T-helper 1 cell treated with Interleukin-12 subunit alpha and Interleukin-12 subunit beta and Interleukin-4 antibody, amounts not matched to agents 30 ng/mL and 1 ng/mL, for 36 hours (primary cell): ENCODE measurements around the gene ERN2. TPM values are rescaled to one million over a fixed set of nuclear protein-coding genes. Genes with fewer than 3 reads are reported as not detected.
"Not testable (repeated sequence)": the region's sequence is repeated elsewhere in the genome, so short reads cannot be mapped to it uniquely, and the experiment has no call there.

Experiments used
- intact Hi-C: fragments of 100-400 bp; cut with micrococcal nuclease; formaldehyde crosslinking; loops from one replicate; pipeline ENCODE4 v1.15.1; 2024
- total RNA-seq: library from RNA; stranded (reverse); gene quantifications from 2 replicates; pipeline ENCODE4 v1.2.3, GENCODE V29; 2022

The ERN2 gene
- total RNA-seq, 1 donor from 2014 or later: not detected

- intact Hi-C loops: no loop called here
Measured at GRCh38 chr16:23724096-23724784, 11.2 kb upstream of the ERN2 start.

GRCh38 chr16:23722613-23723240, 9.7 kb upstream of the ERN2 start:
- intact Hi-C loops: not testable (repeated sequence)

GRCh38 chr16:23716484-23716883, 3.5 kb upstream of the ERN2 start:
- intact Hi-C loops: no loop called here

- intact Hi-C loops: no loop called here
Measured at GRCh38 chr16:23711785-23712184, 1.2 kb downstream of the ERN2 start.

DNA sequence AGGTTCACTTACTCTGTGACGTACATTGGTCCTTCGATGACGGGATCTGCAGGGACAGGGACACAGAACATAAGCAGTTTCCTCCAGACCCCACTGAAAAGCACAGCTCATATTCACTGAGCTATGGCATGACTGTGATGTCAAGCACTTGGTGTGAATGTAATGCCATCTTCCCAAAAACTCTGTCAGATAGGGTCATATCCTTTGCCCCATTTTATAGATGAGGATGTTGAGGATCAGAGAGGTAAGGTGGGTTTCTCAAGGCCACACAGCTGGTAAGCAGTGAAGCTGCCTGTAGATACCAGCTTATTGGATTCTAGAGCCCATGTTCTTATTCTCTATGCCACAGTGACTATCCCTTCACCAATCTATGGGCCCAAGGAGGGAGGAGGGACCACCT, 2.5 kb downstream of the ERN2 start:
- intact Hi-C loops: no loop called here

- intact Hi-C loops: no loop called here
Measured at GRCh38 chr16:23710008-23710407, 3.0 kb downstream of the ERN2 start.

- intact Hi-C loops: no loop called here
Measured at GRCh38 chr16:23709536-23709935, 3.5 kb downstream of the ERN2 start.

GRCh38 chr16:23706439-23706838, 6.6 kb downstream of the ERN2 start:
- intact Hi-C loops: no loop called here

GRCh38 chr16:23705517-23705902, 7.5 kb downstream of the ERN2 start:
- intact Hi-C loops: no loop called here

DNA sequence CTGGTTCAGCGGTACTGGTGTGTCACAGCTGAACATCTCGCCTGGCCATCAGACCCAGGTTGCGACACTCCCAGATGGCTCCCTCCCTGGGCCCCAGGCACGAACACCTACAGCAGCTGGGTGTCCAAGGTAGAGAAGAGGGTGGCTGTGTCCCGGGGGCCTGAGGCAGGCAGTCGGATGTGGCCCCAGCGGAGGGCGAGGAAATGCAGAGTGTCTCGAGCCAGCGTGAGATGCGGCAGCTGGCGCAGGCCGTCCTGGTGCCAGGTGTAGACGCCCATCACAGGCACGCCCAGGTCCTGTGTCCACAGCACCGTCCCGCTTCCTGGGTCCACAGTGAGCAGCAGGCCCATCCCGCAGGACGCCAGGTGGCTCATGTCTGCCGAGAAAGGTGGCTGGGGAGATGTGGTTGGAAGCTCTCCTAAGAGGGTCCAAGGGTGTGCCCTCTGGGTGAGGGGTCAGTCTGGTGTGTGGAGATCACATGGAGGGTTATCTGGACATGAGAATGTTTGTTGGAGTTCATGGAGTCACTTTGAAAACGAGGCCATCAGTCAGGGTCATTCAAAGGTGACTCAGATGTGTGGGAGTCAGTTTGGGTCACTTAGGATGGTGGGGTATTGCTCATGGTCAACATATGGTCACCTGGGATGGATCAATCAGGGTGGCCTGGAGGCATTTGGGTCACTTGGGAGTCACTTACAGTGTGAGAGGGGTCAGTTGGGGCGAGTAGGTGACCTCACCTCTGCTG, 8.1 kb downstream of the ERN2 start:
- intact Hi-C loops: no loop called here

DNA sequence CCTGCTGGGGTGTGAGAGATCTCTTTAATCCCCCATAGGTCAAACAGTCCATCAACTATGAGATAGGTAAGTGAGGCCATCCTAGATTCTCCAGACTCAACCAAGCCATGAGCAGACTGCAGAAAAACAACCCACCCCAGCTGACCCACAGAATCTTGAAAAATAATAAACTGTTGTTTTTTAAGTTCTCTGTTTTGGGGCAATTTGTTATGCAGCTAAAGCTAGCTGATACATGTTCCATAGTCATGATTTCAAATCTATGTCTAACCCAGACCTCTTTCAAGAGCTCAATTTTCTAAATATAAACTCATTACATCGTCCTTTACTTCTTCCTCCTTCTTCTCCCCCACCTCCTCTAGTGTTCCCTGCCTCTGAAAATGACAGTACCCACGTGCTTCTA, 10.1 kb downstream of the ERN2 start:
- intact Hi-C loops: no loop called here

DNA sequence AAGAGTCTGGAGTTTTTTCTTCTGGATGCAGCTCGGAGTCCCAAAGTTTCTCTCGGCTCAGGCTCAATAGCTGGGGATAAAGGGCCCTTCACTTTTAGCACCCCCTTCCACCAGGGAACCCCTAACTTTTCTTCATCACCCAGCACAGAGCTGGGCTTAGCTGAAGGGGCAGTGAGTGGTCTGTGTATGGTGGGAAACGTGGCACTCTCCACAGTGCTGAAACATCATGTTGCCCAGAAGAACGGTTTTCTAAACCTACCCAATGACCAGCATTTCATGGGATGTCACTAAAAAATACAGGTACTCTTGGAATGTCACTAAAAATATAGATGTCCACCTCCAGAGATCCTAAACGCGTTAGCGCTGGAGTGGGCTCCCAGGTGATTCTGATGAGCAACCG, 12.0 kb downstream of the ERN2 start:
- intact Hi-C loops: no loop called here

DNA sequence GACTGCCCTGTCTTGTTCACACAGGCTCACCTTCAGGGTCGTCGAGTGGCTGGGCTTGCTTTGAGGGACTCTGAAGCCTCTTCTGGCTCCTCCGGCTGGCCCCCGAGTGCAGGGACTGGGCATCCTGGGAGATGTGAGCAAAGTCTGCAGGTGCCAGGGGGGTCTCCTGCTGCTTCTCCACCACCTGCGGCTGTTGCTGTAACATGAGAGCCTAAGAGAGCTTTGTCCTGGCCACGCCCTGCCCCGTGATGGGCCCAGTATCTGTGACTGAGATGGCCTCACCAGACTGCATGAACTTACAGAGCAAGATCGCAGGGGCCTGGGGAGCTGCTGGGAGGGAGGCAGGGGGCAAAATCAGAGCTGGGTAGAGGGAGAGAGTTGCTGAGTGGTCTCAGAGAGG, 12.5 kb downstream of the ERN2 start:
- intact Hi-C loops: no loop called here

- intact Hi-C loops: no loop called here
Measured at GRCh38 chr16:23700093-23700492, 12.9 kb downstream of the ERN2 start.

- intact Hi-C loops: no loop called here
Measured at GRCh38 chr16:23699100-23699499, 13.9 kb downstream of the ERN2 start.

DNA sequence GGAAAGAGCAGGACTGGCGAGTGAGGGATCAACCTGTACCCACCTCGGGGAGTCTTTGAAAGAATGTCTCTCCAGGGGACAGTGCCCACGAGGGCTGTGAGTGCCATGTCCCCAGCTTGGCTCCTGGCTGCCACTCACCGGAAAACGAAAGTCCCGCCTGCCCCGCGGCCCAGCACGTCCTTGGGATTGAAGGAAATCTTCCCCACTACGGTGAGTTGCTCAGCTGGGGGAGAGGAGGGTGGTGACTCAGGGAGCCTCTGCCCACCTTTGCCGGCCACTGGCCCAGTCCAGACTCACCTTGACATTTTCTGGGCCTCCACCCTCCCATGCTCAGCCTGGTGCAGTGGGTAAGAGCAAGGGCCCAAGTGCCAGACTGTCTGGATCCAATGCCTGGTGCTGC, 17.3 kb downstream of the ERN2 start:
- intact Hi-C loops: no loop called here

DNA sequence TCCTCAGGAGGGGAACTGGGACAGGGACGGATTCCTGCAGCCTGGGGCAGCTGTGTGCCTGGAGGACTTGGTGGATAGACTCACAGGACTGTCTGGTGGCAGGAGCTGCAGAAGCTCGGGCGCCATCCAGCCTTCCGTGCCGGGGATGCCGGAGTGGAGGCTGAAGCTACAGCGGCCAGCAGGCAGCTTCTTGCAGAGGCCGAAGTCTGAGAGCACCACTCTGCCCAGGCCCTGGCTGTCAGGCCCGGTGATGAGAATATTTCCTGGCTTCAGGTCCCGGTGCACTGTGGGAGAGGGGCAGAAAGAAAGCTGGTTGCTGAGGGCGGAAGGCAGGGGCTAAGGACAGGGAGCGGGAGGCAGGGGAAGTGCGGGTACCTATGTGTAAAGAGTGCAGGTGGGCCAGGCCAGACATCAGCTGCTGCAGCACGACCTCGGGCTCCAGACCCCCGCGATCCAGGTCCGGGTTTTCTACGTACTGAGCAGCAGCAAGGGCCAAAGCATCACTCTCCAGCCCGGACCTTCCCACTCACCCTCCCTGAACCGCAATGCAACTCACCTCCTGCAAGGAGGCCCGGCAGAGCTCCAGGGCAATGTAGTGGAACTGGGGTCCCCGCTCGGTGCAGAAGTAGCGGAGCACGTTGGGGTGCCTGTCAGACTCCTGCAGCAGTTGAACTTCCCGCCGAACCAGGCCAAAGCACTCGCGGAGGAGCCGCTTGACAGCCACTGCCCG, 18.2 kb downstream of the ERN2 start:
- intact Hi-C loops: no loop called here

- intact Hi-C loops: no loop called here
Measured at GRCh38 chr16:23694265-23694643, 18.8 kb downstream of the ERN2 start.

- intact Hi-C loops: no loop called here
Measured at GRCh38 chr16:23692190-23692837, 20.7 kb downstream of the ERN2 start.

- intact Hi-C loops: no loop called here
Measured at GRCh38 chr16:23691483-23692189, 21.4 kb downstream of the ERN2 start.
